ENCODE data around the gene NARS2. TPM values are rescaled to one million over a fixed set of nuclear protein-coding genes. Genes with fewer than 3 reads are reported as not detected.

Gene NARS2
- total RNA-seq, 1 experiment from 2014 or later = 51.8 TPM

DNA sequence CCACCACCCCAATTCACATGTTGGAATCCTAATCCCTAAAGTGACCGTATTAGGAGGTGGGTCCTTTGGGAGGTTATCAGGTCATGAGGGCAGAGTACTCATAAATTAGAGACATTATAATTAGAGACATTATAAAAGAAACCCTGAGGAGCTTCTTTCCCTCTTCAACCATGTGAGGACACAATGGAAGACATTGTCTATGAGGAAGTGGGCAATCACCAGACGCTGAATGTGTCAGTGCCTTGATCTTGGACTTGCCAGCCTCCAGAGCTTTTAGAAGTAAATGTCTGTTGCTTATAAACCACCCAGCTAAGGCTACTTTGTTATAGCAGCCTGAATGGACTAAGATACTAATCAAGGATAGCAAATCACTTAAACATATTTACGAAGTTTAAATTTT lies 171.8 kb downstream of the NARS2 start:
- H3K4me3 ChIP-seq (ENCODE audit: insufficient read depth, low read depth, low read length) = no peak overlapping the region
- no peaks in the 10 kb centered on the region for H3K27me3 ChIP-seq (ENCODE audit: control insufficient read depth, insufficient read depth, low read length)
- no peaks in the 10 kb centered on the region for H3K36me3 ChIP-seq (replicated peaks; ENCODE audit: control insufficient read depth, insufficient read depth, low read length)
- DNase-seq = no peak

DNA sequence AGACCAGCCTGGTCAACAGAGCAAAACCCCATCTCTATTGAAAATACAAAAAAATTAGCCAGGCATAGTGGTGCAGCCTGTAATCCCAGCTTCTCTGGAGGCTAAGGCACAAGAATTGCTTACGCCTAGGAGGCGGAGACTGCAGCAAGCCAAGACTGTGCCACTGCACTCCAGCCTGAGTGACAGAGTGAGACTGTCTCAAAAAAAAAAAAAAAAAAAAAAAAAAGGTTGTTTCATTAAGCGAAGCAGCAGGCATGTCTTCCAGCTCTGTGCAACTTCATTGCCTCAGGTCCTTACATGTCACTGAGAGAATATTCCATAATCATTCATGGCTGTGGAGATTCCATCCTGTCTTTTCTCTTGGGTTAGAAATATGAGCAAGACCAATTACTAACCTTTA lies 174.0 kb downstream of the NARS2 start:
- no peak for DNase-seq
- no peak overlapping the region for H3K4me3 ChIP-seq (ENCODE audit: insufficient read depth, low read depth, low read length)
- H3K36me3 ChIP-seq (replicated peaks; ENCODE audit: control insufficient read depth, insufficient read depth, low read length) = no peaks in the 10 kb centered on the region
- H3K27me3 ChIP-seq (ENCODE audit: control insufficient read depth, insufficient read depth, low read length) = no peaks in the 10 kb centered on the region

DNA sequence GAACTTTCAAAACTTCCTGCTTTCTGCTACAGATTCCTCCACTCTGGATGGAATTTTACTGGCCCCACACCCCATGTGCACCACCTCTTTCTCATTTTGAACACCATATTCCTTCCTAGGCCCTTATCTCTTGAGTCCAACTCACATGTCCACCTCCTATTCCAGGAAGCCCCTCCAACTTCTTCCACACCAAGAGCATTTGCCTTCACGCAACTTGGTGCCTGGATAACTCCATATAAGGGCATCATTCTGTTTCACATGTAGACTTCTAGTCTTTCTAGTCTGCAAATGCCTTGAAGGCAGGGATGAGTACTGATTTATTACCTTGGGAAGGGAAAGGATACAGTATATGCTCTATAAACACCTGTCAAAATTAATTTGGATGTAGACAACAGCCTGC lies 174.5 kb downstream of the NARS2 start:
- no peak overlapping the region for H3K4me3 ChIP-seq (ENCODE audit: insufficient read depth, low read depth, low read length)
- H3K27me3 ChIP-seq (ENCODE audit: control insufficient read depth, insufficient read depth, low read length) = no peaks in the 10 kb centered on the region
- DNase-seq = no peak
- no peaks in the 10 kb centered on the region for H3K36me3 ChIP-seq (replicated peaks; ENCODE audit: control insufficient read depth, insufficient read depth, low read length)

DNA sequence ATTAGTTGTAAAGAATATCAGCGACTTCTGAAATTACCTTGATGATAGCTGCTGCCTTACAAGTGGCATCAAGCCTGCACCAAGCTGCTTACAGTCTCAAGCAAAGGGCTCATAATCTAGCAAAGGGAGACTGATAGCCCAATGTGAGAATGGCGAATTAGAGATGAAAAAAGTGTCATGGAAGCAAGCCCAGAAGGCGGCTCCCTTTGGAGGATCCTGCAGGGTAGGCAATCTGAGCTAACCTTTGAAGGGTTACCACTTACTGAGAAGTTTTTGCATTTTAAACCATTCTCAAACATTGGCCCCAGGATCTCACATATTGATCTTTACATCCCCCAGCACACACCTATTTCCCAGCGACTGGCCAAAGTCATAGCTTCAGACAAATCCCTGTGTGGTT lies 175.5 kb downstream of the NARS2 start:
- peak; percentile 62 for DNase-seq
- Histone ChIP-seq H3K36me3 (replicated peaks; ENCODE audit: control insufficient read depth, insufficient read depth, low read length) (no peaks in the 10 kb centered on the region), H3K27me3 (ENCODE audit: control insufficient read depth, insufficient read depth, low read length) (no peaks in the 10 kb centered on the region), H3K4me3 (ENCODE audit: insufficient read depth, low read depth, low read length) (no peak overlapping the region)

DNA sequence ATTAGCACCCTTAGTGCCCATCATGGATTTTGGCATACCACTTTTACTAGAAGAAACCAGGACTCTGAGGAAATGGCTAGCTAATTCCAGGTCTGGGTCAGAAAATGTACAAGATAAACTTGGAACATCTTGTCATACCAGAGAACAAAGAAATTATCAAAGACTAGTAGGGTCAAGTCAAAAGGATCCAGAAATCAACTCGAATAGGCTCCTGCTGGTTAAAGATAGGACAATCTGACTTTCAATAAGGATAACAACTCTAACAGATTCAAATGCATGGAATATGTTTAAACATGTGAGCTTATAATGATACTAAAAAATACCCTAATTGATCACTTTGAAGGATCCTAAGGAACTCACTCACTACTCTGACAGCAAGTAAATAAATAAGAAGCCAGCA lies 175.9 kb downstream of the NARS2 start:
- Histone ChIP-seq H3K4me3 (ENCODE audit: insufficient read depth, low read depth, low read length) (no peak overlapping the region), H3K27me3 (ENCODE audit: control insufficient read depth, insufficient read depth, low read length) (no peaks in the 10 kb centered on the region), H3K36me3 (replicated peaks; ENCODE audit: control insufficient read depth, insufficient read depth, low read length) (no peaks in the 10 kb centered on the region)
- no peak for DNase-seq

DNA sequence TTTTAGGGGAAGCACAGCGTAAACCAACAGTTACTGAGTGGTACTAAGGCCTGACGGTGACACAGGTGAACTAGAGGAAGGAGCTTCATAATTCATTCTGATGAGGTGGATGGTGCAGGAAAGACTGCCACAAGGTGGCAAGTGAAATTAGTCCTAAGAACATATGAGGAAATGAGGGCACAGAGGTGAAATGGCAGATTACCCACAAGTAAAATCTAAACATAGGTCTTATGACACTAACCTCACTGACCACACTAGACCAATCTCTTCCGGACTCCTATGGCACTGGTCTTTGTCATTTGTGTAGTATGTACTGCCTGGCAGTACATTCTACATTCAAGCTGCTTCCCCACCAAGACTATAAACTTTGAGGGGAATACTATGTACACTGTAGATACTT lies 177.3 kb downstream of the NARS2 start:
- H3K4me3 ChIP-seq (ENCODE audit: insufficient read depth, low read depth, low read length) = no peak overlapping the region
- no peaks in the 10 kb centered on the region for H3K36me3 ChIP-seq (replicated peaks; ENCODE audit: control insufficient read depth, insufficient read depth, low read length)
- H3K27me3 ChIP-seq (ENCODE audit: control insufficient read depth, insufficient read depth, low read length) = no peaks in the 10 kb centered on the region
- DNase-seq = no peak

DNA sequence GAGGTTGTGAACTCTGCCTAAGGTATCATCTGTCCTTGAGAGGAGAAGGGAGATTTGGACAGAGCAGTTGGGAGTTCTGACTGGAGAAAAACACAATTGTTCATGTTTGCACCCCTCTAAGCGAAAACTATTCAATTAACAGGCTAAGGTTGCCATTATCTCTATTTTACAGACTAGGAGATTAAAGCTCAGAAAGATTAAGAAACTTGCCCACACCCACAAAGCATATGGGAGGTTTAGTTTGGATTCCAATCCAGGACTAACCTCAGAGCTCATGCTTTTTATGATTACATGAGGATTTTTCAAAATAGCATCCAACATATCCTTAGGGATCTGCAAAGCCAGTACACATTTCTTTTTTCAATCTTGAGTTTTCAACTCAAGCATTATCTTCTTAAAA lies 179.1 kb downstream of the NARS2 start:
- Histone ChIP-seq H3K4me3 (ENCODE audit: insufficient read depth, low read depth, low read length) (no peak overlapping the region), H3K27me3 (ENCODE audit: control insufficient read depth, insufficient read depth, low read length) (no peaks in the 10 kb centered on the region), H3K36me3 (replicated peaks; ENCODE audit: control insufficient read depth, insufficient read depth, low read length) (no peaks in the 10 kb centered on the region)
- no peak for DNase-seq

DNA sequence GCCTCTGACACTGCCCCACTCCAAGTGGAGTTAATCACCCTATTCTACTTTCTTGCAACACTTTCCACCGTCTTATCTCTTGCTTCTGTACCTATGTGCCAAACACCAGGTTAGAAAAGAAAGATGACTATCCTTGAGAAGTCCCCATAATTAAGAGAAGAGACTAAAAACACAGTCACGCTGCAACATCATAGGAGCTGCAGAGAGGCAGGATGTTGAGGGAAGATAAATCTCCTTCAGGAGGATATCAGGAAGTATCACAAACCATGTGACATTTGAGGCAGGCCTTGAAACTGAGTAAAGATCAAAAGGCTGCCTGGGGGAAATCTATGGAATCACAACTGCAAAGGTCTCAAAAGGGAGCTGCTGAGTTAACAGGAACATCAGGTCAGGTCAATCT lies 181.8 kb downstream of the NARS2 start:
- no peak for DNase-seq
- Histone ChIP-seq H3K4me3 (ENCODE audit: insufficient read depth, low read depth, low read length) (no peak overlapping the region), H3K27me3 (ENCODE audit: control insufficient read depth, insufficient read depth, low read length) (no peaks in the 10 kb centered on the region)

DNA sequence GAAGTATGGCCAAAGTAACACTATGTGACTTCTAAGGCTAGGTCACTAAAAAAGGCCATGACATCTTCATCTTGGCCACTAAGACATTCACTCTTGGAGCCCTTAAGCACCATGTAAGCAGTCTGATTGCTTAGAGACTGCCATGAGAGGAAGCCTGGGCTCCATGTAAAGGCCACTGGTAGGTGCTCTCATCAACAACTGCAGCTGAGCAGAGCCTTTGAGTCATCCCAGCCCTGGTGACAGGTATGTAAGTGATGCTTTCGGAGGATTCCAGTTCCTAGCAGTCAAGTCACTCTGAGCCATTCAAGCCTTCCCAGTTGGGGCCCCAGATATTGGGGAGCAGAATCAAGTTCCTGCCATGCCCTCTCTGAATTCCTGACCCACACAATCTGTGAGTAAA lies 183.2 kb downstream of the NARS2 start:
- DNase-seq = no peak
- no peak overlapping the region for H3K4me3 ChIP-seq (ENCODE audit: insufficient read depth, low read depth, low read length)
- H3K27me3 ChIP-seq (ENCODE audit: control insufficient read depth, insufficient read depth, low read length) = no peaks in the 10 kb centered on the region
- H3K36me3 ChIP-seq (replicated peaks; ENCODE audit: control insufficient read depth, insufficient read depth, low read length) = no peaks in the 10 kb centered on the region

More for the DNA sequence above, 181.8 kb downstream of the NARS2 start:
- no peaks in the 10 kb centered on the region for H3K36me3 ChIP-seq (replicated peaks; ENCODE audit: control insufficient read depth, insufficient read depth, low read length)

DNA sequence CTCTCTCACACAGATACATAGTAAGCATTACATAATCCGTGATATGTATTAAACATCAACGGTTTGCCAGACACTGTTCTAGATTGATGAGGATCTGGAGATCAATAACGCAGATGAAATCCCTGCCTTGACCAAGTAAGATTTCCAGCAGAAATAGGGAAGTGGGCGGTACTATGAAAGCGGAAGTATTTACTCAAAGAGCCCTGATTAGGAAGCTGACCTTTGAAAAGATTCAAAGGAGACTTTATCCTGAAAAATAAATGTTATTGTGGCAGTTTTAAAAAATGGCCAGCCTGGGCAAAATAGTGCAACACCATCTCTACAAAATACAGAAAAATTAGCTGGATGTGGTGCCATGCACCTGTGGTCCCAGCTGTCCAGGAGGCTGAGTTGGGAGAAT lies 183.9 kb downstream of the NARS2 start:
- Histone ChIP-seq H3K27me3 (ENCODE audit: control insufficient read depth, insufficient read depth, low read length) (no peaks in the 10 kb centered on the region), H3K36me3 (replicated peaks; ENCODE audit: control insufficient read depth, insufficient read depth, low read length) (no peaks in the 10 kb centered on the region), H3K4me3 (ENCODE audit: insufficient read depth, low read depth, low read length) (no peak overlapping the region)
- no peak for DNase-seq

DNA sequence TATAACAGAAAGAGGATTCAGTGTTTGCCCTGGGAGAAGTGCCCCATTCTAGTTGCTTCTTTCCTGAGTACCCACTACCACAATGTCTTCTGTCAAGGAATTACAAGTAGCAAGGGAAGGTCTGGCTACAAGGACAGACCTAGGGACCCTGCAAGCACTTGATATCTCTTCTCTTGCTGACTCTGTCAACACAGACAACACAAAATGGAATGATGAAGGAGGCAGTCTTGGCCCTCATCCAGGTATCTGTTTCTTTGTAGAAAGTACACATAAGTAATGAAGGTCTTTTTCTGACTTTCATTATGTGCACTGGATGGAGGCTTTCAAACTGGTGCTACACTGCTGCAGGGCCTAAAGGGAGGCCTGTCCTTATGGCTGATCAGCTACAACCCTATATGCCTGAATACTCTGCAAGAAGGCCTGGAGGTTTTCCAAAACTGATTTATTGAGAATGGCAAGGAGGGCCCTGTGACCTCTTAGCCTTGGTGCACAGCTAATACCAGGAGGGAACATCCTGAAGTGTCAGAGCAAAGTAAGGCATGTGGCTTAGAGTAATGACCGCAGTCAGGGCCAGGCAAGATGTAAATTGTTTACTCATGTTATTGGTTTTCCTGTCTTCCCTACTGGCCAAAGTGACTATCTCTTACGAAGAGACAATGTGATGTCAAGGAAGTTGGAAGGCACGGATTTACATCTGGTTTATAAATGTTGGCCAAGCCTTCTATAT lies 188.3 kb downstream of the NARS2 start:
- Histone ChIP-seq H3K4me3 (ENCODE audit: insufficient read depth, low read depth, low read length) (no peak overlapping the region), H3K36me3 (replicated peaks; ENCODE audit: control insufficient read depth, insufficient read depth, low read length) (no peaks in the 10 kb centered on the region), H3K27me3 (ENCODE audit: control insufficient read depth, insufficient read depth, low read length) (no peaks in the 10 kb centered on the region)
- DNase-seq = no peak

Other genes starting within 250 kb of the NARS2 start
- 7.6 and 9.6 TPM in 2 replicates for gene GAB2, start 157.0 kb downstream of the NARS2 start, total RNA-seq (2014; rRNA removed; shearing (Covaris generic))

Measured in H7 (cell line).